GM15510 (cell line): ENCODE measurements around the gene MCRS1.

Experiments used
- POLR2A ChIP-seq: IDR thresholded peaks from 3 replicates; pipeline ENCODE4 v1.6.1; 2011; ENCODE audit warnings: borderline replicate concordance; ENCODE audit not compliant: insufficient read length; ENCODE audit errors: extremely low read depth

MCRS1 gene

DNA sequence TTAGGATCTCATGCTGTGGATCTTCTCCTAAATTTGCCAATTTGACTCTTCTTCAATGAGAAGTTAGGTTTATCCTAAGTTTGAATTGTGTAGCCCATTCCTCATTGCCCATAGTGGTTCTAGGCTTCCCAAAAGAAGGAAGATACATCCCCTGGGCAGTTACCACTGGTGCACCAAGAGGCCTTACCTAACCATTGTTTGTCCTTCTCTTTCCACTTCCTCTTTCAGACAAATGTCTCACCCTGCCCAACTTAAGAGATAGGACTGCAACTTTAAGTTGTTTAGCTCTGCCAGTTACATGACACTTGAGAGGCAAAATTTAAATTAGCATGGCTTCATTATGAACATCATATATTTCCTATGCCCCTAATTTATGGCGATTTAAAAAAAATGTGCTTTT is 38.5 kb downstream of the MCRS1 start:
- no peak for TF ChIP-seq POLR2A

DNA sequence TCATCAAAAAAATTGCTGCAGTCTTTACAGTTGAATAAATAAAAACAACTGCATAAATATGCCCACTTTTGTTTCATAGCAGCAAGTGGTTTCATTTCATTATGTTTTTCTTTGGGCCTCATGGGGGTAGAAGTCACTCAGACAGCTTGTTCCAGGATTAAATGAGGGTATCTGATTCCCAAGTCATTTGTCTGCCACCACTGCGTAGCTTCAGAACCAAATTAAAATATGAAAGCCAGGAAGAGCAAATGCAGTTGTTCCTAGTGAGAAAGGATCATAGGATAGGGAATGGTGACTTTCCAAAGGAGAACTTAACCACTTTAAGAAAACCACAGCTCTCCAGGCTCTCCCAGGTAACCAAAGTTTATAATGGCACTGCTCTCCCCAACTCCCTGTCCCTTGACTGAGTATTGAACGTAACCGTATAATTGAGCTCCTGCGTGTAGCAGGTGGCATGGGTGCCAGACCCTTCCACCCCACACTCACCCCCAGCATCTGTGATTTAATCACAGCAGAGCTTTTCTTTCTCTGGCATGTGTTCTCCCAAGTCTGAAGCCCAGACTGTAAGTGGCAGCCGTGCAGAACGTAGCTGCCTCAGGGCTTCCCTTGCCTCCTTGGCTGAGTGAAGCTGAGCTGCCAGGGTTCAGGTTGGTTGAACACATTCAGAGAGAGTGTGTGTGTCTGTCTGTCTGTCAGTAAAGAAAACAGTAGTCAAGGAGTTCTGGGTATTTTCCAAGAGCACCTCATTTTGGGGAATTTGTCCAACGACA is 40.4 kb downstream of the MCRS1 start:
- TF ChIP-seq POLR2A: no peak

DNA sequence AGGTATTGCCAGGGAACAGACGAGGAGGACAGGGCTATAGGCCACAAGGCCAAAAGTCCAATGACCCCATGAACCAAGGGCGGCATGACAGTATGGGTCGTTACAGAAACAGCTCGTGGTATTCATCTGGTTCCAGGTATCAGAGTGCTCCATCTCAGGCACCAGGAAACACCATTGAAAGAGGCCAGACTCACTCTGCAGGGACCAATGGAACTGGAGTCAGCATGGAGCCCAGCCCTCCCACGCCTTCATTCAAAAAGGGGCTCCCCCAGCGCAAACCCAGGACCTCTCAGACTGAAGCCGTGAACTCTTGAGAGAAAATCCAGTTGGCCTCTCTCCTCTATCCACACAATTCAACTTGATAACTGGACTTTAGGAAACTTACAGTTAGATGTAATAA is 42.0 kb downstream of the MCRS1 start:
- TF ChIP-seq POLR2A: no peak

DNA sequence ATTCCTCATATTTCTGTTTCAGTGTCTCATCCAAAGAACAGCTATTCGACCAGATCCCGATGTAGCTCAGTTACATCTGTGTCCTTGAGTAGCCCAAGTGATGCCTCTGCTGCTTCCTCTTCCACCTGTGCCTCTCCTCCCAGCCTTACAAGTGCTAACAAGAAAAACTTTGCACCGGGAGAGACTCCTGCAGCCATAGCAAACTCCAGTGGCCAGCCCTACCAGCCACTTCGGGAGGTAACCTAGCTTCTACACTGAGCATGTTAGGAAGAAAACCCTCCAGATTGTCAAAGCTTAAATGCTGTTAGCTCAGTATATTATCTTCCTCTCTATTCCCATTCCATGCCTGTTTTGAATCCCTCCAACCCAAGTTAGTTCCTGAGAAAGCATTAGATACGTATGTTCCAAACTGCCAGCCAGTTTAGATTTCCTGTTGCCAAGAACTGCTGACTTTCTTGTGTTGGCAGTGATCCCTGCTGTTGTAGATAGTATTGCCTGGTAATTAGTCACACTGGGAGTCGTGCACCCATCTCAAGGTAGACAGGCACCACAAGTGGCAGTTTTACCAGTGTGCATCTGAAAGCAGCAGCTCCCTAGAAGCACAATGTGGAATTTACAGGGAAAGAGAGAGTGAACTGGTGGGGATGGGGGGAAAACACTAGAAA is 43.1 kb downstream of the MCRS1 start:
- no peak for TF ChIP-seq POLR2A

DNA sequence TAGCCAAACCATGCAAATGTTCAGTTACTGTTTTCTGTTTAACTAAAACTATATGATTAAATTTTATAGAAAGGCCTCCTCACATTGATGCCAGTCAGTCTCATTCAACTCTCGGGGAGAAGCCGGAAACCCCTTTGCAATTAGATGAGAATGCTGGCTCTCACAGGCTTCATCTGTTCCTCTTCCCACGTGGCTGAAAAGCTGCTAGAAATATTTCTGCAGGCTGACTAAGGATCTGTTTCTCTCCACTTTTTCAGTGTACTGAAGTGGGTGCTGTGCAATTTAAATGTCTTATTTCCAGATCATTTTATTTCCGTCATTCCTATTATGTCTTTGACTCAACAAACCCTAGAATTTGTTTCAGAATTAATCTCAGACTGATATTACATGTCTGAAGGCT is 46.6 kb downstream of the MCRS1 start:
- TF ChIP-seq POLR2A: no peak

DNA sequence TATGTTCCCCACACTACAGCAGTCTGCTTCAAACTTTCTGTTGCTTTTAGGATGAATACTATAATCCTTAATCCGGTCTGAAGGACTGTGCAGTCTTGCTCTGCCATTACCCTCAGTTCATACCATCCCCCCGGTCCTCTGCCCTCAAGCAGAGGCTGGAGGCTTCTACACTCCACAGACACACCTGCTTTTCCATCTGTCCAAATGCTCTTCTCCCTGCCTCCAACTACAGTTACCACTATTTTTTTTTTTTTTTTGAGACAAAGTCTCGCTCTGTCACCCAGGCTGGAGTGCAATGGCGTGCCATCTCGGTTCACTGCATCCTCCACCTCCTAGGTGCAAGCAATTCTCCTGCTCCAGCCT is 48.4 kb downstream of the MCRS1 start:
- TF ChIP-seq POLR2A: no peak

DNA sequence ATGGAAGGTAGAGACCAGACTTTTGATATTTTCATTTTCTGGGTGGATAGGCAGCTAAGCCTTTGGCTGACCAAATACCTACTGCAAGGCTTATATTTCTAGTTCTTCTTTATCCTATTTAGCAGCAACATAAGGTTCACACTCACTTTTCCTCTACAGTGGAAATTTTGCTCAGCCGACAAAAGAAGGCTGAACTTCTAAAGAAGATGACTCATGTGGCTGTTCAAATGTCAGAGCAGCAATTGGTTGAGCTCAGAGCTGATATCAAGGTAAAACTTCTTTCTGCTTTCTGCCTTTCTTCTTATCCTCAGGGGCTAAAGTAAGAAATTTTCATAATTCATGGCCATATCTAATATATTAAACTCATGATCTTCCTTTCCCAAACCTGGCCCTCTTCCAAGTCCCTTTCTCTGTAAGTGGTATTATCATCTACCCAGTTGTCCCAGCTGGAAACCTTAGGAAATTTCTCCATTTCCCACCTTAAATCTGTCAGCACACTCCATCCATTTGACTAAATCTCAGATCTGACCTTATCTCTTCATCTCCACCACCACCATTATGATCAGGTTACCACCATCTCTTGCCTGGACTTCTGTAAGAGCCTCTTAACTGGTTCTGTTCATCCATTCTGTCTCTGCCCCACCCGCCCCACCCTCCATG is 48.9 kb downstream of the MCRS1 start:
- no peak for TF ChIP-seq POLR2A

DNA sequence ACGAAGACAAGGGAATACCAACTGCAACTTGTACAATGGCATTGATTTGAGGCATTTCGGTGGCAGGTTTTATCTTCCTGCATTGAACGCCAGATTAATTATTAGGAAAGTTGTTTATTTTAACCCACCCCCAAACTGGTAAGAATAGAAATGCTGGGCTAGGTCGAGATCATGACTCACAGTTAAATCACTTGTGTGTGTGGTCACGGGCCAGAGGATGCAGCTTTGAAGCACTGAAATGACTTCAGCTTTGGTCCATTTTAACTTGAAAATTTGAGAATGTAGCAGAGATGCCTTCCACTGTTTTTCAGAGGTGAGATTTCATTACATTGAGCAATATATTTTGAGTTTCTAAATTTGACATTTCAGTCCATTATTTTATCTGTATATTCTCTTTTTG is 52.7 kb downstream of the MCRS1 start:
- TF ChIP-seq POLR2A: no peak

DNA sequence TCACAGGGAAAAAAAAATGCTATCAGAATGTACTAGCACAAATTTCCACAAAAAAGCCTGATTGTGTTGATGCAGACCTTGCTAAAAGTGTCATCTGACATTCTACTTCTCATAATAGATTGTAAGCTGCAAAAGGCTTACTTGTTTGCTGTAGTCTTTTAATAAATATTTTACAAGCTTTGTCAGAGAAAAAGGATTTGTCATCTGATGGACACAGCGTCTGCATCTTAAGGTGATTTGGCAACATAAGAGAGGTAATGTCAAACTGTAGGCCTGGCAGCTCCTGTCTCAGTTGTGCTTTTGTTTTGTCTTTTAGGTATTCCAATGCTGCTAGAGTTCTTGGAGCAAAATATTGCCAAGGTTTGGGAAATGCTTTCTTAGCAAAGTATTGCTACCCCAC is 55.4 kb downstream of the MCRS1 start:
- TF ChIP-seq POLR2A: no peak

DNA sequence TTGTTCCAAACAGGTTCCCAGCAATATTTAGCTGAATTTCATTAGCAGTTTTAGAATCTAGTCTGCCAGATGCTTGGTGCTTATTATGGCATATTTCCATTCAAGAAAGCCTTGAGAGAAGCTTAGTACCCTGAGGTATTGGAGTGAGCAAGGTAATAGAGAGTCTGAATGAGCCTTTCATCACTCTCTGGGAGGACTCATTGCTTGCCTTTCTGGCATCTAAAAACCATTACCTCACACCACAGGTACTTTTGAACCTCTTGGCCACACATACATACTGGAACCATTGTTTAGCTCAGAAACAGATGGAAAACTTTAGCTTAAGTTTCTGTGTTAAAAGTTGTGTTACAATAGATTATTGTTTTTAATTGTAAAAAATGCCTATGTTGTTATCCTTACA is 56.5 kb downstream of the MCRS1 start:
- TF ChIP-seq POLR2A: no peak
